GM21619 (cell line): ENCODE data around the gene CDC16.
"Not testable (repeated sequence)": the region's sequence is repeated elsewhere in the genome, so short reads cannot be mapped to it uniquely, and the experiment has no call there.

Experiments used
- ATAC-seq: cut with Tn5 transposase; IDR thresholded peaks from one replicate; pipeline ENCODE4 v1.9.1; 2021; ENCODE audit not compliant: unreplicated experiment

CDC16 gene

GRCh38 chr13:114227528-114227927 lies 7.2 kb upstream of the CDC16 start:
- no peak for ATAC-seq

DNA sequence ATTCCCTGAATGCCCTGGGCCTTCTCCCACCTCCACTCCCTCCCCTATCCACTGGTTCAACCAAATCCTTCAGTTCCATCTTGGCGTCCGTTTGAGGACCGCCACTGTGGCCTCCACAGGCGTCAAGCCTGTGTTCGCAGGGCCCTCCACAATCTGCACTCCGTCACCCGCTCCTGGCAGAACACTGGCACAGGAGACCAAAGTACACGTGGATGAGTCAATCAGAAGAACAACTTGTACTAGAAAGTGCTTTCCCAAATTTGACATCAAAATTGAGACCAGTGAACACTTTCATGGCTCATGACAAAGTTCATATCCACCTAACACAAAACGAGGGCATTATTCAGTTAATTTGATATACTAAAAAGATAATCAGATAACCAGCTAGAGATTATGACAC lies 6.5 kb upstream of the CDC16 start:
- no peak for ATAC-seq

DNA sequence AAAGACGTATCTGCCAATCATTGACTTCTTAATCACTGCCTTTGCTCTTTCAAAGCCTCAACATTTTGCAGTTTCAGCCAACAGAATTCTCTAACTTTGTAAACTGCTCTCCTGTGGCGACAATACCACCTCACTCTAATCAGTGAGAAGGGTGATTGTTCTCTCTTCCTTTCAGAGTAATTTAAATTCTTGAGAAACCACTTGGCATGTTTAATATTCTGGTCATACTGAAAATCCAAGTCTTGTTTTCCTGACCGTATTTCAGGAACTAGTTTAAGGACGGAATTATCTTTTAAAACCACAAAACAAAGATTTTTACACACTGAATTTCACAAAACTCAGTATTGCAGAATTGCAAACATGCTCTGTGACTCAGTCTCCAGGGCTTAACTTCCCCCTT lies 5.2 kb upstream of the CDC16 start:
- ATAC-seq, result no peak

GRCh38 chr13:114230117-114230516 lies 4.6 kb upstream of the CDC16 start:
- no peak for ATAC-seq

DNA sequence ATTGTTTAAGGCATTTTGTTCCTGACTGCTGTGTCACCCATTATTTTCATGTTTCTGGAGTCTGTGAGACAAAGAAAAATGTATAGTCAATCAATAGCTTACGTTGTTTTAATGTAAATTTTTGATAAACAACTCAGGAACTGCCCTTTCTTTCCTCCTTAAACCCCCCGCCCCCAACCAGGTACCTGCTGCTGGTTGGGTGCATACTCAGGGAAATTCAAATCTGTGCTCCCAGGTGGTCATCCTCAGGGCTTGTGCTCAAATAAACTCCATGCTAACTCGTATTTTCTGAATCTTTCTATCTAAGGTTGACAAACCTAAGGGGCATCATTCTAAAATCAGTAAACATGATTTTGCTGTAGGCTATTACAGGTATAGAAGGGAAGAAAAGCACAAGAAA lies 4.1 kb upstream of the CDC16 start:
- ATAC-seq, result no peak

DNA sequence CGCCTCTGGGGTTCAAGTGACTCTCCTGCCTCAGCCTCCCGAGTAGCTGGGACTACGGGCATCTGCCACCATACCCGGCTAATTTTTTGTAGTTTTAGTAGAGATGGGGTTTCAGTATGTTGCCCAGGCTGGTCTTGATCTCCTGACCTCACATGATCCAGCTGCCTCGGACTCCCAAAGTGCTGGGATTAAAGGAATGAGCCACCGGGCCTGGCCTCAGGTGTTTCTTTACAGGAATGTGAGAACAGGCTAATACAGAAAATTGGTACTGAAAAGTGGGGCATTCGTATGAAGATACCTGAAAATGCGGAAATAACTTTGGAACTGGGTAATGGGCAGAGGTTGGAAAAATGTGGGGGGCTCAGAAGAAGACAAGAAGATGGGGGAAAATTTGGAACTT lies 2.8 kb upstream of the CDC16 start:
- no peak for ATAC-seq

DNA sequence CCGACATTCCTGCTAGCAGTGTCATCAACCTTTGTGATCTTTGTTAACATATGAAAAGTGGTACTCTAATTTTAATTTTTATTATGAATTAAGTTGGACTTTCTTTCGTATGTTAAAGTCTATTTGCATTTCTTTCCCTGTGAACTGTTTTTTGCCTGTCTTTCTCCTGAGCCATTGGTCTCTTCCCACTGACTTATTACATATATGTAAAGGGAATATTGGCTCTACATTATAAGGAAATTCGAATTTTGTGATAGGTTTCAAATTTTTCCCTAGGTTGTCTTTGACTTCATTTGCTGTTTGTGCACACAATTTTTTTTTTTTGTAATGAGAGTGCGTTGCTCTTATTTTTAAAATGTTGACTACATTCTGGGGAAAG lies 442 bp upstream of the CDC16 start:
- no peak for ATAC-seq

GRCh38 chr13:114235697-114236096 lies 1.0 kb downstream of the CDC16 start:
- no peak for ATAC-seq

DNA sequence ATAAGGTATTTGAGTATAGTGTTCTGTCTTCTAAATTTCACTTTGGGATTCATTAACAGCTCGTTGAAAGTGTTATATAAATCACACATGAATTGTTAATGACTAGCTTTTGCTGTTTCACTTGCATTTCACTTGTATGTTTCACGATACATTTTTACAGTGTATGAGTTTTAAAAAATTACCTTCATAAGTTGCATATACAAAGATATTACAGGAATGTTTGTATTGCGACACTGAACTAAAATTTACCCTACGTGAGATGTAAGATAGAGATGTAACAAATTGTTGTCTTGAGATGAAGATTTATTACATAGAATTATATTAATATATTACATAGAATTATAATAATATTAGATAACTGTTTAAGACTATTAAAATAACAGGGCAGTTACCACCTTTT lies 1.5 kb downstream of the CDC16 start:
- ATAC-seq, result no peak

DNA sequence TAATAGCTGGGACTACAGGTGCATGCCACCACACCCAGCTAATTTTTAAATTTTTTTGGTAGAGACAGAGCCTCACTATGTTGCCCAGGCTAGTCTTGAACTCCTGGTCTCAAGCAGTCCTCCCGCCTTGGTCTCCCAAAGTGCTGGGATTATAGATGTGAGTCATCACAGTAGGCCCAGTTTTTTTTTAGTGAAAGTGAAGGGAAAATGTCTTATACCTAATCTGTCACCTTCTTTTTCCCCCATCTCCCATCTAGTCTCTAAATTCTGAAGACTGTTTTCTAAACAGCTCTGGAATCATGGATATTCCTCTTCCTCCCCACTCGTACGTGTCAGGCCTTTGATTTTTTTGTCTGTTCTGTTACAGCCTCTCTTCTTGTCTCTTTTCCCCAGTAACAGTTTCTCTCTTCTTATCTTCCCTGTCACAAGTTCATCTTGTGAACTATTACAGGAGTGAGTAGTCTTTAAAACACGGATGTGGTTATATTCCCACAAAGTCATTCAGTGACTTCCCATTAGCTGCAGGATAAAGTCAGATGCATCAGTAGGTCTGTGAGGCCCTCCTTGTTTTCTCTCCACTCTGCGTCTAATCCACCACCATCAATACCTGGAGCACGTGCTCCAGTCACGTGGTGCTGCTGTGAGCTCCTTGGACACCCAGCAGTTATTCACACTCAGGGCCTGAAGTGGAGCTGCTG lies 2.9 kb downstream of the CDC16 start:
- no peak for ATAC-seq

- ATAC-seq, result no peak
These were observed 7.2 kb downstream of the CDC16 start for GRCh38 chr13:114241918-114242317.

DNA sequence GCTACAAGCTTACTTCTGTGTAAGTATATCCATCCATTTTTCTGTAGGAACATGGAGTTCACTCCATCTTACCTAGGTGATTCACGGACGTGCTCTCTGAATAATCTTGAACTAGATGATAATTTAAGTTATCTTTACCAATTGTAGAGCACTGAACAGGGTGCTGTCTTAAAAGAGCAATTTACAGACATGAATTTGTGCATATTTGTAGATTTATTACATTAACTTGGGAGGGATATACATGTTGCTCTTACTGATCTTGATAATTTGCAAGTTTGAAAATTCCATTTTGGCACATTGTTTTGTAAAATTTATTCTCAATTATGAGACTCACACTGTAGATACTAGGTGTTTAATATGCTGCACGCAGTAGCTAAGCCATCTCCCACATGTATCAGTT lies 9.3 kb downstream of the CDC16 start:
- no peak for ATAC-seq

- no peak for ATAC-seq
These were observed 9.9 kb downstream of the CDC16 start for GRCh38 chr13:114244637-114245036.

DNA sequence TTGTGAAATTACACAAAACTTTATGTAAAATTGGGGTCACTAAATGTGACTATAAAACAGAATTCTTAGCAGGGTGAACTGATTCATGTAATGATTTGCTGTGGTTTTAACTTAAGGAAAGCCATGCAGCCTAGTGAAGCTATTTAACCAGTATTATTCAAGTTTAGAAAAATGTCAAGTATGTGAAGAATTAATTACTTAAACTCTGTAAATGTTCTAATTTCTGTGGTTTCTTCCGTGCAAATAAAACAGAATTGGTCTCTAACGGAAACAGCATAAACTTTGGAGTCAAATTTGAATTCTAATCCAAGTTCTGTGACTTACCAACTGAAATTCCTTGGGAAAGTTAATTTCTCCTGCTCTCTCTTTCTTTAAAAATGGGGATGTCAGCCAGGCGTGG lies 13.3 kb downstream of the CDC16 start:
- ATAC-seq, result no peak

DNA sequence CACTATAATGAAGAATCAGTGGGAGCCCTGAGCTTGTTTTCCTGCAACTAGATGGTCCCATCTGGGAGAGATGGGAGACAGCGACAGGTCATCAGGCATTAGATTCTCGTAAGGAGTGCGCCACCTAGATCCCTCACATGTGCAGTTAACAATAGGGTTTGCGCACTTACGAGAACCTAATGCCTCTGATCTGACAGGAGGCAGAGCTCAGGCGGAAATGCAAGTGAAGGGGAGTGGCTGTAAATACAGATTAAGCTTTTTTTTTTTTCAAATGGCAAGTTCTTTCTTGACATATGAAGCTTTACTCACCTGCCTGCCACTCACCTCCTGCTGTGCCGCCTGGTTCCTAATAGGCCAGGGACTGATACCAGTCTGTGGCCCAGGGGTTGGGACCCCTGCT lies 14.4 kb downstream of the CDC16 start:
- ATAC-seq, result no peak

GRCh38 chr13:114251639-114252440 lies 17.1 kb downstream of the CDC16 start:
- not testable (repeated sequence) for ATAC-seq

DNA sequence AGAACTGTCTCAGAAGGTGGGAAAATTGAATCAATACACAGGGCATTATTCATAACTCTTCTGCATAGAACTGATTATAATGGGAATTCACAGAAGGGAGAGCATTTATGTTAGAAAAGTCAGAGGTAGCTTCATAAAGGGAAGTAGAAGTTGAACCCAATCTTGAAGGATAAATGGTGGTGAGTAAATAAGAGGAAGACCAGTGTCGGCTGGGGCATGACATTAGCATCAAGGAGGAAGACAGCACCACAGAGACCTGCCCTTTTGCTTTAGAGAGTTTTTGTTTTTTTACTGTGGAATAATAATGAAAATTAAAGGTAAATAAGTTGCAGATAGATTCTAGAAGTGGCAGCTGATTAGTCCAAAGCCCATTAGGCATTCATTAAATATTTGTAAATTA lies 21.9 kb downstream of the CDC16 start:
- ATAC-seq, result no peak

- ATAC-seq, result no peak
These were observed 22.3 kb downstream of the CDC16 start for GRCh38 chr13:114257014-114257413.

DNA sequence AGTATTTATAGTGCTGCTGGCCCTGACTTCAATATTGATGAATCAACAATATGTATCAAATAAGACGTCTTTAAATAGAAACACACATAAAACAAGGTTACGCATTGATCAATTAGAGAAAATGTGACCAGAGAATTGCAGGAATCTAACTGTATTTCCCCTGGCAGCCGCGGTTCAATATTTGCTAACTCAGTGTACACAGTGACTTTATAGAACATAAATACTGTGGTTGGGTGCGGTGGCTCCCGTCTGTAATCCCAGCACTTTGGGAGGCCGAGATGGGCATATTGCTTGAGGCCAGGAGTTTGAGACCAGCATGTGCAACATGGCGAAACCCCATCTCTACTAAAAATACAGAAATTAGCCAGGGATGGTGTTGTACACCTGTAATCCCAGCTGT lies 23.9 kb downstream of the CDC16 start:
- no peak for ATAC-seq

- no peak for ATAC-seq
These were observed 24.7 kb downstream of the CDC16 start for GRCh38 chr13:114259374-114259773.

DNA sequence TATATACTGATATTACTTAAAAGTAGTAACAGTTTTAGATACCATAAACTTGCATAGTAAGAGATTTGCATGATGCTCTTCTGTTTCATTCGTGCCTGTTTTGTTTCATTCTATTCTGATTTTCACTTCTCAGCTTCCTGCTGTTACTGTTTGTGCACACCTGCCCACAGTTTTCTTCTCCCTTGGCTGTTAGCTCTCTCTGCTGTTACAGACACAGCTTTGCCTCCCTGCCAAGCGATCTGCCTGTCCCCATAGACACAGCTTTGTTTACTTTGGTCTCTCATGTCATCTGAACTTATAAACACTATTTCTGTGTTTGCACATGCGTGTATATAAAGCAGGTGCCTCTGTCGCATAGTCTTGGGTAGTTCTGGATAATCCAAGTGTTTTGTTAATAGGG lies 25.3 kb downstream of the CDC16 start:
- no peak for ATAC-seq

GRCh38 chr13:114260814-114261213 lies 26.1 kb downstream of the CDC16 start:
- ATAC-seq, result no peak
